Measurements from ENCODE around the gene APLF.
"Not testable (repeated sequence)": the region's sequence is repeated elsewhere in the genome, so short reads cannot be mapped to it uniquely, and the experiment has no call there.

APLF gene

DNA sequence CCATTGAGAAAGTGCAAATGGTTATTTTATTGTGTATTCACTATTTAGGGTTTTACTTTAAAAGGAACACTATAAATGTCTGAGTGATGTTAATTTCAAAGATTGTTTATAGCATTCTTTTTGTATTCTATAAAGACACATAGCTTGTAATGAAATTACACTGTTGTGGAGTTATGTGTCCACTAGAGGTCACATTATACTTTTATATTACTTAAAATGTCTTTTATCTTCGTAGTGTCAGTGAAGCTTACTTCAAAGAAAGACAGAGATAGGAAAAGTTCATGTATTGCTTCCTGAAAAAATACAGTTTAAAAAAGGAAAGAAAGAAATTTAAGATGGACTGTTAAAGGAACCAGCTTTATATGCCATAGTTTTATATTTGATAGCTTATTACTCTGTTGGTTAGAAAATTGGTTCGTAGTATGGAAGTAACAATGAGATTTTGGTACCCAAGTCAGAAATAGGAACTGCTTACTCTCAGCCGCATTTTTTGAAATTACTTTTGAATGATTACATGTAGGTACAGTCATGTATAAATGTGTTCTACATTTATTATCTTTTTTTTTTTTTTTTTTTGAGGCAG lies 20.5 kb downstream of the APLF start:
- no peak overlapping the region for H3K4me3 ChIP-seq (ENCODE audit: low read depth, low read length)
- DNase-seq (ENCODE audit: low read depth), result no peak
- TF ChIP-seq, protein P1, sequence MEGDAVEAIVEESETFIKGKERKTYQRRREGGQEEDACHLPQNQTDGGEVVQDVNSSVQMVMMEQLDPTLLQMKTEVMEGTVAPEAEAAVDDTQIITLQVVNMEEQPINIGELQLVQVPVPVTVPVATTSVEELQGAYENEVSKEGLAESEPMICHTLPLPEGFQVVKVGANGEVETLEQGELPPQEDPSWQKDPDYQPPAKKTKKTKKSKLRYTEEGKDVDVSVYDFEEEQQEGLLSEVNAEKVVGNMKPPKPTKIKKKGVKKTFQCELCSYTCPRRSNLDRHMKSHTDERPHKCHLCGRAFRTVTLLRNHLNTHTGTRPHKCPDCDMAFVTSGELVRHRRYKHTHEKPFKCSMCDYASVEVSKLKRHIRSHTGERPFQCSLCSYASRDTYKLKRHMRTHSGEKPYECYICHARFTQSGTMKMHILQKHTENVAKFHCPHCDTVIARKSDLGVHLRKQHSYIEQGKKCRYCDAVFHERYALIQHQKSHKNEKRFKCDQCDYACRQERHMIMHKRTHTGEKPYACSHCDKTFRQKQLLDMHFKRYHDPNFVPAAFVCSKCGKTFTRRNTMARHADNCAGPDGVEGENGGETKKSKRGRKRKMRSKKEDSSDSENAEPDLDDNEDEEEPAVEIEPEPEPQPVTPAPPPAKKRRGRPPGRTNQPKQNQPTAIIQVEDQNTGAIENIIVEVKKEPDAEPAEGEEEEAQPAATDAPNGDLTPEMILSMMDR (IDR thresholded peaks at IDR 0.05; ENCODE audit: low read depth, low read length, missing control alignments), result peak; percentile 27

DNA sequence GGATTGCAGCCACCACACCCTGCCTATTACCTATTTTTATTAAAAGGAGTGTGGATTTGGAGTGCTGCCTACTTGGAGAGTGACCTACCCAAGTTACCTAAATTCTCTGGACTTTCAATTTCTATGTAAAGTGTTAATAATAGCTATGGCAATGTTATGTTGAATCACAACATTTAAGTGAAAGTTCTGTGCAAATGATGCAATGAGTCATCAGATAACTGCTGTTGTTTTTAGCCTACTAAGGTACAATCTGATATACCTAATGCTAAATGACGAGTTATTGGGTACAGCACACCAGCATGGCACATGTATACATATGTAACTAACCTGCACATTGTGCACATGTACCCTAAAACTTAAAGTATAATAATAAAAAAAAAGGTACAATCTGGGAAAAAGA lies 21.2 kb downstream of the APLF start:
- not testable (repeated sequence) for DNase-seq (ENCODE audit: low read depth)

DNA sequence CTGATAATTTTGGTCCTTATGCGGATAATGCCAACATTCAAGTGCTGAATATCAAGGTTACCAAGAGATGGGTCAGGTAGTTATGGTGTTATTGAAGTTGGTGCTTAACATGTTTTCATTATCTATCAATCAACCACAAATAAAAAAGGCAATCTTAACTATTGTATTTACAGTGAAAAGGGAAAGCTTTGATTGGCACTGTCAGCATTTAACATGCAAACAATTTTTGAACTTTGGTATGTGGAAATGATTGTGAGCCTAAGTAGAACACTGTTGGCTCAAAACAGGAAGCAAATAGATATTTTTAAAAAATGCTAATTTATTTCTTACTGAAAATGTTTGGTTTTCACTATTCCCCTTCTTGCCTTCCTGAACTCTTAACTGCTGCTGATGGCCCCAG lies 21.9 kb downstream of the APLF start:
- H3K4me3 ChIP-seq (ENCODE audit: low read depth, low read length), result no peak overlapping the region
- TF ChIP-seq, protein P1 (IDR thresholded peaks at IDR 0.05; ENCODE audit: low read depth, low read length, missing control alignments), result no peak
- DNase-seq (ENCODE audit: low read depth), result no peak

More for the DNA sequence above, 21.2 kb downstream of the APLF start:
- not testable (repeated sequence) for H3K4me3 ChIP-seq (ENCODE audit: low read depth, low read length)

DNA sequence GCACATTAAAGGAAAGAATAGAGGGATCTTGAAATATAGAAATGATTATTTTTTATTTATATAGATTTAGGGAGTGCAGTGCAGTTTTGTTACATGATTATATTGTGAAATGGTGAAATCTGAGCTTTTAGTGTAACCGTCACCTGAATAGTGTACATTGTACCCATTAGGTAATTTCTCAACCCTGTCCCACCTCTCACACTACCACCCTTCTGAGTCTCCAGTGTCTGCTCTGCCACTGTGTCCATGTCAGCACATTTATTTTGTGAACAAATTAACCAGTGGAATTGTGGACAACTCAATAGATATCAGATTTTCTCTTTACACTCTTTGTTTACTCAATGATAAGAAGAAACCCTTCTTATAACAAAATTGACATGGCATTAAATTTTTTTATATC lies 24.2 kb downstream of the APLF start:
- no peak for DNase-seq (ENCODE audit: low read depth)
- H3K4me3 ChIP-seq (ENCODE audit: low read depth, low read length), result no peak overlapping the region
- TF ChIP-seq, protein P1 (IDR thresholded peaks at IDR 0.05; ENCODE audit: low read depth, low read length, missing control alignments), result no peak

DNA sequence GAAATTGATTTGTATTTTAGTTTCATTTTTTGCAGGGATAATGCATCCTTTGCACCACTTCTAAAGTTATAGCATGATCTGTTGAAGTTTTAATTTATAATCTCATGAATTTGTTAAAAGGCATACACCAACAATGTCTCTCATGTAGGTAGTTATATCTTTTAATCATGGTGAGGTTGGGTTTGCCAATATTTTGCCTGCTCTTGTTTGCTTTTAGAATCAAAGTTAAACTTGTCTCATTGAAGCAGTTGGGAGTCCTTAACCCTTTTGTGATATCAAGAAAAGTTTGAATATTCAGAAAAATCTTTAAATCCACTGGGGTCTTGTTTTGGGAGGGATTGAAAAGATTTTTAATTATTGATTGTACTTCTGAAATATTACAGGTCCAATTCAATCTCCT lies 31.7 kb downstream of the APLF start:
- no peak for DNase-seq (ENCODE audit: low read depth)
- H3K4me3 ChIP-seq (ENCODE audit: low read depth, low read length), result no peak overlapping the region
- TF ChIP-seq, protein P1 (IDR thresholded peaks at IDR 0.05; ENCODE audit: low read depth, low read length, missing control alignments), result no peak

DNA sequence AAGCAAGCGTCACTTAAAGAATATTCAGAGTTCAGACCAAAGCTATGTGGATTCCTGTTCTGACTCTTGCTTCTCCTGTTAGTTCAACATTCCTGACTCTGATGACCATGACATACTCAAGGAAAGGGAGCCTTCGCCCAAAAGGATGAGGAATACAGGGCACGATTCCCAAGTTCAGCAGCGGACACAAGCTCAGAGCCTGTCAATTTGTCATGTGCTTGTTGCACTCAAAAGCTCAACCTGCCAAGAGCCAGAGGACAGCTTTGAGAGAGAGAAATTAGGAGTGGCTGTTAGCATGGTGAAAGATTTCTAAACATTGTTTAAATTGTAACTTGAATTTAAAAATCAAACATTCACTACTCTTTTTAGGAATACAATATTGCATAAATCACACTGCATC lies 33.3 kb downstream of the APLF start:
- no peak overlapping the region for H3K4me3 ChIP-seq (ENCODE audit: low read depth, low read length)
- TF ChIP-seq, protein P1 (IDR thresholded peaks at IDR 0.05; ENCODE audit: low read depth, low read length, missing control alignments), result no peak
- DNase-seq (ENCODE audit: low read depth), result no peak

DNA sequence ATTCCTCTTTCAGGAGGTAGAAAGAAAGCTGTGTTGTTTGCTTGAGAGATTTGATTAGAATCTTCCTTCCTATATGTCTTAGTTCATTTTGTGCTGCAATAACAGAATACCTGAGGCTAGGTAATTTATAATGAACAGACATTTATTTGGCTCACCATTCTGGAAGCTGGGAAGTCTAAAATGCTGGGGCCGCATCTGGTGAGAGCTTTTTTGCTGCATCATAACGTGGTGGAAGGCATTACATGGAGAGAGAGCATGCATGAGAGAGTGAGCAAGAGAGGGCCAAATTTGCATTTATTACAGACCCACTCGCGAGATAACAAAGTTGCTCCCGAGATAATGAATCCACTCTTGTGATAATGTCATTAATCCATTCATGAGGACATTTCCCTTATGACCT lies 34.4 kb downstream of the APLF start:
- H3K4me3 ChIP-seq (ENCODE audit: low read depth, low read length), result no peak overlapping the region
- no peak for DNase-seq (ENCODE audit: low read depth)
- TF ChIP-seq, protein P1 (IDR thresholded peaks at IDR 0.05; ENCODE audit: low read depth, low read length, missing control alignments), result no peak
